ENCODE data around the gene GATA2. TPM values are rescaled to one million over a fixed set of nuclear protein-coding genes. Genes with fewer than 3 reads are reported as not detected.

GATA2 gene
- under 0.01 TPM in 1 of 2 replicates, not detected in the other for total RNA-seq

- FAIRE-seq (no peak), DNase-seq (ENCODE audit: low read depth) (no peak)
- H3K4me3 ChIP-seq (ENCODE audit: low read depth, low read length) = no peak within 1 kb of the TSS
- TF ChIP-seq CTCF (IDR thresholded peaks at IDR 0.05; ENCODE audit: insufficient read depth, low read length, severe bottlenecking) = no peak
- peaks cover 72% of the 10 kb centered on the region for H3K27me3 ChIP-seq (ENCODE audit: control insufficient read depth, insufficient read depth, low read length)
- H3K36me3 ChIP-seq (ENCODE audit: control insufficient read depth, insufficient read depth, low read length) = no peaks in the 10 kb centered on the region
Observed at GRCh38 chr3:128492671-128493569, at the start of gene GATA2. Gene GATA2 (minus strand): TSS chr3:128493201. CDS start chr3:128487031, 6,170 bp downstream.

- FAIRE-seq (no peak), DNase-seq (ENCODE audit: low read depth) (no peak)
- Histone ChIP-seq H3K27me3 (ENCODE audit: control insufficient read depth, insufficient read depth, low read length) (peaks cover 2% of the 10 kb centered on the region), H3K36me3 (ENCODE audit: control insufficient read depth, insufficient read depth, low read length) (no peaks in the 10 kb centered on the region), H3K4me3 (ENCODE audit: low read depth, low read length) (no peak overlapping the region)
- no peak for TF ChIP-seq CTCF (IDR thresholded peaks at IDR 0.05; ENCODE audit: insufficient read depth, low read length, severe bottlenecking)
Observed at GRCh38 chr3:128541246-128541645, 48.2 kb upstream of the GATA2 start.

- DNase-seq (ENCODE audit: low read depth) (no peak), FAIRE-seq (no peak)
- TF ChIP-seq CTCF (IDR thresholded peaks at IDR 0.05; ENCODE audit: insufficient read depth, low read length, severe bottlenecking) = no peak
- Histone ChIP-seq H3K36me3 (ENCODE audit: control insufficient read depth, insufficient read depth, low read length) (no peaks in the 10 kb centered on the region), H3K4me3 (ENCODE audit: low read depth, low read length) (no peak overlapping the region), H3K27me3 (ENCODE audit: control insufficient read depth, insufficient read depth, low read length) (peaks cover 2% of the 10 kb centered on the region)
Observed at GRCh38 chr3:128539376-128539775, 46.4 kb upstream of the GATA2 start.

GRCh38 chr3:128537091-128537703 is 44.2 kb upstream of the GATA2 start:
- H3K36me3 ChIP-seq (ENCODE audit: control insufficient read depth, insufficient read depth, low read length) = no peaks in the 10 kb centered on the region
- no peak overlapping the region for H3K4me3 ChIP-seq (ENCODE audit: low read depth, low read length)
- DNase-seq (ENCODE audit: low read depth) = peak; percentile 31
- FAIRE-seq = peak; percentile 43
- H3K27me3 ChIP-seq (ENCODE audit: control insufficient read depth, insufficient read depth, low read length) = peaks cover 15% of the 10 kb centered on the region
- no peak for TF ChIP-seq CTCF (IDR thresholded peaks at IDR 0.05; ENCODE audit: insufficient read depth, low read length, severe bottlenecking)

- no peaks in the 10 kb centered on the region for H3K36me3 ChIP-seq (ENCODE audit: control insufficient read depth, insufficient read depth, low read length)
- no peak overlapping the region for H3K4me3 ChIP-seq (ENCODE audit: low read depth, low read length)
- H3K27me3 ChIP-seq (ENCODE audit: control insufficient read depth, insufficient read depth, low read length) = peaks cover 19% of the 10 kb centered on the region
- no peak for DNase-seq (ENCODE audit: low read depth)
- TF ChIP-seq CTCF (IDR thresholded peaks at IDR 0.05; ENCODE audit: insufficient read depth, low read length, severe bottlenecking) = no peak
- FAIRE-seq = no peak
Observed at GRCh38 chr3:128532012-128532983, 39.3 kb upstream of the GATA2 start.

Measured in bronchial epithelial cell (primary cell).